Omental fat pad (tissue), 4 donors: ENCODE measurements around the gene ACMSD. TPM values are rescaled to one million over a fixed set of nuclear protein-coding genes. Genes with fewer than 3 reads are reported as not detected.

ENCODE experiments used
- ATAC-seq: fragments of 150-250 bp; one replicate; pipeline ENCODE4 v1.9.1; 2016; ENCODE audit warnings: mild to moderate bottlenecking, moderate library complexity; ENCODE audit not compliant: low FRiP score
- DNase-seq: peaks from one replicate; pipeline ENCODE4 v3.0.0-alpha.2; 2019; ENCODE audit warnings: low spot score
- total RNA-seq, 4 donors: library from RNA; depleted of rRNA; stranded (reverse); fragments of >200 nt; gene quantifications; one replicate each; pipeline ENCODE4 v1.1.0, GENCODE V29; 2016
- TF ChIP-seq, protein P1 (sequence below), 3 donors: fragments of 450-650 bp; IDR thresholded peaks; one replicate each; pipeline ENCODE4 v1.5.1; 2016 to 2017; ENCODE audit warnings: antibody characterized with exemption in 3 of 3, mild to moderate bottlenecking in 3 of 3, moderate library complexity in 2 of 3

Gene ACMSD
- total RNA-seq, 4 donors from 2014 or later = not detected

DNA sequence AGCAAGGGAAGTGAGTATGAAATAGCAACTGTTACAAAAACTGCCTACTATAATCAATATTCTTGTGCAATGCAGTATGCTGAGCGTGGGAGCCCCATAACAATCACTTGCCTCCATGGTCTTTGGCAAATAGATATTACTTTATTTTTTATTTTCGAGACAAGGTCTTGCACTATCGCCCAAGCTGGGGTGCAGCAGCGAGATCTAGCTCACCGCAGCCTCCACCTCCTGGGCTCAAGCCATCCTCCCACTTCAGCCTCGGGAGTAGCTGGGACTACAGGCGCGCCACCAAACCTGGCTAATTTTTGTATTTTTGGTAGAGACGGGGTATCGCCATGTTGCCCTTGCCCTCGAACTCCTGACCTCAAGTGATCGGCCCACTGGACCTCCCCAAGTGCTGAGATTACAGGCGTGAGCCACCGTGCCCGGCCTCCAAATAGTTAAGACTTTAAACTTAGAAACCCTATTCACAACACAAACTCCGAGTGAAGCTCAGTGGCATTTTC, 79.0 kb downstream of the ACMSD start:
- TF ChIP-seq, protein P1, sequence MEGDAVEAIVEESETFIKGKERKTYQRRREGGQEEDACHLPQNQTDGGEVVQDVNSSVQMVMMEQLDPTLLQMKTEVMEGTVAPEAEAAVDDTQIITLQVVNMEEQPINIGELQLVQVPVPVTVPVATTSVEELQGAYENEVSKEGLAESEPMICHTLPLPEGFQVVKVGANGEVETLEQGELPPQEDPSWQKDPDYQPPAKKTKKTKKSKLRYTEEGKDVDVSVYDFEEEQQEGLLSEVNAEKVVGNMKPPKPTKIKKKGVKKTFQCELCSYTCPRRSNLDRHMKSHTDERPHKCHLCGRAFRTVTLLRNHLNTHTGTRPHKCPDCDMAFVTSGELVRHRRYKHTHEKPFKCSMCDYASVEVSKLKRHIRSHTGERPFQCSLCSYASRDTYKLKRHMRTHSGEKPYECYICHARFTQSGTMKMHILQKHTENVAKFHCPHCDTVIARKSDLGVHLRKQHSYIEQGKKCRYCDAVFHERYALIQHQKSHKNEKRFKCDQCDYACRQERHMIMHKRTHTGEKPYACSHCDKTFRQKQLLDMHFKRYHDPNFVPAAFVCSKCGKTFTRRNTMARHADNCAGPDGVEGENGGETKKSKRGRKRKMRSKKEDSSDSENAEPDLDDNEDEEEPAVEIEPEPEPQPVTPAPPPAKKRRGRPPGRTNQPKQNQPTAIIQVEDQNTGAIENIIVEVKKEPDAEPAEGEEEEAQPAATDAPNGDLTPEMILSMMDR (IDR thresholded peaks at IDR 0.05) = no peak
- DNase-seq = no peak
- ATAC-seq = no peak

DNA sequence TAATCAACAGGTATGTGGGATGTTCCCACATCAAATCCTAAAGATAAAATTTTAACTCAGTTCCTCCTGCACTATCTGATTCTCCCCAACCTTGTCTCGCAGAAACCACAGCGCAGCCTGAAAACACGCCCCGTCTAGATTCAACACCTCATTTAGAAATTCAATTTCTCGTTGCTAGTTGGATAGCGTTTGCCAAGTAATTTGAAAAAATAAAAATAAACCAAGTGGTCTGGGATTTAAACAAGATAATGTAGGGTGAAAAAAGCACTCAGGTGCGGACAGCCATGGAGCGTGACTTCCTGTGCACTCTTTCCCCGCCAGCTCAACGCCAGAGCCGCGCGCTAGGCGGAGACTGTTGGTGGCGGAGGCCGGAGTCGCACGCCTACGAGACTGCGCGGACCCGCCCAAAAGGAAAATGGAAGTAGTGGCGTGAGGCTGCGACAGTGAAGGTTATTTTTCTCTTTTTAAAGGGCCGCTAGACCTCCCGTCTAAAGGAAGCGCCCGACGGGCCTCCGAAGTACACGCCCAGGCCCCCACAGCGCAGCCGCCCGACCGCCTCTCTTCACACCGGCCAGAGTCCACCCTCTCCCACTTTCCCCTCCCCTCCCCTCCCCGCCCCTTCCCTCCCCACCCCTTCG, 79.6 kb downstream of the ACMSD start:
- TF ChIP-seq, protein P1 (IDR thresholded peaks at IDR 0.05) = no peak
- ATAC-seq = peak; percentile 89
- peak; percentile 66 for DNase-seq

DNA sequence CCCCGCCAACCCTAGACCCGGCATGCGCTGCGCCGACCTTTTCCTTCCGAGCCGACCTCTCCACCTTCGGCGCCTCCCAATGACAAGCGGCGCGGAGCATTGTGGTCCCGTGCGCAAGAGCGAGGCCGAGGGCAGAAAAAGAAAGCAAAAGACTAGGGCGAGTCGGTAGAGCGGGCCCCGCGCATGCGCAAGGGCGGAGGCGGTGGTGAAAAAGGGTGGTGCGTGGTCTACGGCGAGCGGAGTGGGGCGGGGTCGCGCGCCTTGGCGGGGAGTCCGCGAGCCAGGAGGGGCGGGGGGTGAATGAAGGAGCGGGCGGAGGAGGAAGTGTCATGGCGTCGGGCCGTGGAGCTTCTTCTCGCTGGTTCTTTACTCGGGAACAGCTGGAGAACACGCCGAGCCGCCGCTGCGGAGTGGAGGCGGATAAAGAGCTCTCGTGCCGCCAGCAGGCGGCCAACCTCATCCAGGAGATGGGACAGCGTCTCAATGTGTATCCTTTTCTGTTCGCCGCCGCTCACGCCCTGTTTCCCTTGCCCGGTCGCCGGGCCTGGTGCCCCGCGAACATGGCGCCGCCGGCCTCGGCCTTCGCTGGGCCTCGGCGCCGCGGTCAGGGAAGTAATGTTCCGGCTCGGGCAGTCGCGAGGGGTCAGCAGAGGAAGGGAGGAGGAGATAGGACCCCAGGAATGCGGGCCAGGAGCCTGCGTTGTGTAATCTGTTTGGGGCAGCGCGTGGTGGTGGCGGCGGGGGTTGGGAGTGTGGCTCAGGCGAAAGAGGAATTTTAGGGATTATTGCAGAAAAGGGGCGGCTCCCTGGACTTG, 80.3 kb downstream of the ACMSD start, which contains the start of gene CCNT2:
TSS of gene CCNT2 (plus strand) at position 297 of the 815 bp plus-strand sequence. CDS start at position 330, 33 bp downstream.
- TF ChIP-seq, protein P1 (IDR thresholded peaks at IDR 0.05) = no peak
- peak; percentile 99 for ATAC-seq
- DNase-seq = peak; percentile 82

DNA sequence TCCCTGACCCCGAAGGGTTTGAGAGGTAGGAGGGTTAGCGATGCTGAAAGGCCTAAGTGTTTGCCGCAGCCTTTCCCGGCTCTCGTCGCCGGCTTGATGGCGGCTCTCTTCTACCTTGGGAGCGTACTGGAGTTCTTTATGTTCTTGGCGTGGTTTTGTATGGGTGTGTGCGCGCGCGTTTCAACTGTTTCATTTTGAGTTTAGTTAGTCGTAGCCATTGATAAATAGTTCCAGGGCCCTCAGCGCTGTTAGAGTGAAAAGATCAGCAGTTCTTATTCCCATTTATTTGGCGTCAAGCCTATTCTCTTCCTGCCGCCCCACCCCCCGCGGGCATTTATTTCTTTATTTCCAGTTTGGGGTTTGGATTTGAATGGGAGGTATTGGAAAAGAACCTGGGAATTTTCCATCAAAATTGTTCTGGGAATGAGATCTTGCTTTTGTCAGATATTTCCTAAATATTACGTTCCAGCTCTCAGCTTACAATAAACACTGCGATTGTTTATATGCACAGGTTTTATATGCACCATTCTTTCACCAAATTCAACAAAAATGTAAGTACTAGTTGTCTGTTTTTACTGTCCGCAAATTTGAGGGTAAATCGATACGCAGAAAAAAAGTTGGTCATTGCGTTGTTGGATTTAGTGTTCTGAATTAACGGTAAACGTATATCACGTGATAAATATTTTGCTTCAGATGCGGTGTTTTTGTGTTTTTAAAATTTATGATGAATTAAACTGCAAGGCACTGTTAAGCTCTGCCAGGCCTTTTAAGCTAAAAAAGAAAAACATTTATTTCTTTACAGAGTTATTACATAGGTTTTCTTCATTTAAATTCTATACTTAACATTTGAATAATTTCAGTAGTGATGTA, 81.2 kb downstream of the ACMSD start:
- TF ChIP-seq, protein P1 (IDR thresholded peaks at IDR 0.05) = no peak
- DNase-seq (peak; percentile 24), ATAC-seq (peak; percentile 1)

DNA sequence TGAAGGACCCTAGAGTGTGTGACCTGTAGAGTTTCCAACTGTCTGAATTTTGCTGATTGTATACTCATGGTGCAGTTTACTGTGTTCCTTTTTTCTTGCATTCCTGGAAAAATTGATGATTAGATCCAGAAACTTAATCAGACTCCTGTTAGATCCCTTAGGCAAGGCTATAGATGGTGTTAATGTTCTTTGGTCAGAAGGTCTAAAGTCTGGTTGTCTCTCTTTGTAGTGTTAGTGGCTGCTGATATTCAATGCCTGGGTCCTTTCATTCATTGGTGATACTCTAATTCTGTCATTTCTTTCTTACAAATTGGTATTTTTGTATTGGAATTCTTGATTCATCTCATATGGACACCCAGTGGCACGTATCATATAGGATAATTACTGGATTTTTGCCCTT, 86.5 kb downstream of the ACMSD start:
- no peak for ATAC-seq
- TF ChIP-seq, protein P1 (IDR thresholded peaks at IDR 0.05) = no peak
- no peak for DNase-seq

DNA sequence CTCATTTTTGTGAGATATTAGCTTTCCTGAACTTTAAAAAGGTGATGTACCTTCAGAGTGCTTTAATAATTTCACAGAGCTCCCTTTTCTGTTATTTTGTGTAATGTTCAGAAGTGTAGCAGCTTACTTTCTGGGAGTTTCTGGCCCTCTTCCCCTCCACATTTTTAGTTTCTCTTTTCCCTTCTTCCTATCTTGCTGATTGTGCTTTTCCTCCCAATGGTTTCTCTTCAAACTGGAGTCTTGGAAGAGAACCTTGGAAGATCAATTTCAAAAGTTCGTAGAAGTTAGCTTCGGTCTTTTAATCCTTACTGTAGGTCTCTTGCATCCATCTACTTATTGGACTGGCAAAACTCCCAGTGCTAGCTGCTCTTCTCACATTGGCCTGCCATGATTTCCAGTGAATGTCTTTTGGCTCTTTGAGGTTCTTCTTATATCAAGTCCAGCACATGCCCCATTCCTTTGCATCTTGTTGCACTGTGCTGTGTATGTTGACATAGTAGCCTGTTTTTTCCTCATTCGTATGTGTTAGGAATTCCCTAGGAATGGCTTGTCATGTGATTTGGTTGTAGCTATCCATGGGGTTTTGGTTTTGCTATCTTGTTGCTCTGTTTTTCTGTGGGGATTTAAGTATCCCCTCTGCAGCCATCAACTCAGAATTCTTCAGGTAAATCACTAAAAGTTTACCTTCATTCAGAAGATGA, 88.0 kb downstream of the ACMSD start:
- TF ChIP-seq, protein P1 (IDR thresholded peaks at IDR 0.05) = no peak
- ATAC-seq = no peak
- no peak for DNase-seq
